ACHN (cell line): ENCODE results near the gene SNRPF.

ENCODE experiments used
- DNase-seq: peaks from one replicate; pipeline ENCODE4 v3.0.0-alpha.2; 2015
- in situ Hi-C: cut with HindIII; loops from 2 replicates; pipeline ENCODE4 v1.10.0; 2017; ENCODE audit warnings: low sequenced_read_pairs, low pct_ligation_motif_present, low pct_unique_long_range_greater_than_20kb

The SNRPF gene

GRCh38 chr12:95909871-95910270 is 51.1 kb downstream of the SNRPF start:
- in situ Hi-C loops: no loop called here
- DNase-seq: no peak
